ENCODE measurements around the gene XRCC4.

Gene XRCC4

DNA sequence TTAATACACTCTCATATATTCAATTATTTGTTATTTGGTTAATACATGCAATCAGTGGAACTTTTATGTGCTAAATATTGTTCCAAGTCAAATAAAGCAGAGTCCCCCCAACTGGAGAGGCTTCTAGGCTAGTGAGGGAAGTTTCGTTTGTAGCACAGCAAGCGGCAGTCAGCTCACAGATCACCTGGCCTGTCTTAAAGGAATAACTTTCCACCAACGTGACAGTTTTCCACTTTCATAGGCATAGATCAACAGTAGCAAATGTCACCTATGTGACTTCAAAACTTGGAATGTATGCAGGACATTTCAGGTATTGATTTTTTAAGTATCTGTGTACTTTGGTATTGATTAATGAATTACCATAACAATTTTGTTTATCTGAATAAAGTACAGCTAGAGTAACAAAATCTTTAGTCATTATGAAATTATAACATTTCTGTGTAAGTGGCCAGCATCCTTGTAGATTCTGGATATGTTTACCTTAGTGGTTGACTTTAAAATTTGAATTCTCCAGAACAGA lies 264.5 kb downstream of the XRCC4 start:
- H3K4me3 ChIP-seq (ENCODE audit: low read depth, low read length), result no peak overlapping the region
- H3K9me3 ChIP-seq (ENCODE audit: control insufficient read depth, insufficient read depth, low read depth, low read length), result no peaks in the 10 kb centered on the region
- no peaks in the 10 kb centered on the region for H3K4me1 ChIP-seq (ENCODE audit: control insufficient read depth, insufficient read depth, low read length)
- no peak overlapping the region for H3K27ac ChIP-seq (ENCODE audit: extremely low read depth, low read depth, low read length)
- TF ChIP-seq MYNN (tag by site-specific recombination; IDR thresholded peaks at IDR 0.05; ENCODE audit: borderline replicate concordance) (no peak), ZNF510 (tag by site-specific recombination; IDR thresholded peaks at IDR 0.05; ENCODE audit: insufficient replicate concordance) (no peak), BCL11A (tag by site-specific recombination; IDR thresholded peaks at IDR 0.05; ENCODE audit: low read depth) (no peak), ZNF214 (tag by site-specific recombination; IDR thresholded peaks at IDR 0.05; ENCODE audit: borderline replicate concordance) (no peak), ZNF140 (tag by site-specific recombination; IDR thresholded peaks at IDR 0.05) (no peak), ZNF626 (tag by site-specific recombination; IDR thresholded peaks at IDR 0.05) (no peak), ZFP69B (tag by site-specific recombination; IDR thresholded peaks at IDR 0.05) (no peak), ZSCAN23 (tag by site-specific recombination; IDR thresholded peaks at IDR 0.05) (no peak), ZNF707 (tag by site-specific recombination; IDR thresholded peaks at IDR 0.05) (no peak), KLF10 (tag by site-specific recombination; IDR thresholded peaks at IDR 0.05) (no peak), ZNF776 (tag by site-specific recombination; IDR thresholded peaks at IDR 0.05; ENCODE audit: borderline replicate concordance) (no peak), HOXD13 (CRISPR knock-in tag; IDR thresholded peaks at IDR 0.05; ENCODE audit: borderline replicate concordance) (no peak), ZNF133 (tag by site-specific recombination; IDR thresholded peaks at IDR 0.05) (no peak), ZNF391 (tag by site-specific recombination; IDR thresholded peaks at IDR 0.05; ENCODE audit: borderline replicate concordance, low read depth) (no peak)
- TF ChIP-seq, protein P1, sequence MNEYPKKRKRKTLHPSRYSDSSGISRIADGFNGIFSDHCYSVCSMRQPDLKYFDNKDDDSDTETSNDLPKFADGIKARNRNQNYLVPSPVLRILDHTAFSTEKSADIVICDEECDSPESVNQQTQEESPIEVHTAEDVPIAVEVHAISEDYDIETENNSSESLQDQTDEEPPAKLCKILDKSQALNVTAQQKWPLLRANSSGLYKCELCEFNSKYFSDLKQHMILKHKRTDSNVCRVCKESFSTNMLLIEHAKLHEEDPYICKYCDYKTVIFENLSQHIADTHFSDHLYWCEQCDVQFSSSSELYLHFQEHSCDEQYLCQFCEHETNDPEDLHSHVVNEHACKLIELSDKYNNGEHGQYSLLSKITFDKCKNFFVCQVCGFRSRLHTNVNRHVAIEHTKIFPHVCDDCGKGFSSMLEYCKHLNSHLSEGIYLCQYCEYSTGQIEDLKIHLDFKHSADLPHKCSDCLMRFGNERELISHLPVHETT (tag by site-specific recombination; IDR thresholded peaks at IDR 0.05), result no peak
- TF ChIP-seq, protein P2, sequence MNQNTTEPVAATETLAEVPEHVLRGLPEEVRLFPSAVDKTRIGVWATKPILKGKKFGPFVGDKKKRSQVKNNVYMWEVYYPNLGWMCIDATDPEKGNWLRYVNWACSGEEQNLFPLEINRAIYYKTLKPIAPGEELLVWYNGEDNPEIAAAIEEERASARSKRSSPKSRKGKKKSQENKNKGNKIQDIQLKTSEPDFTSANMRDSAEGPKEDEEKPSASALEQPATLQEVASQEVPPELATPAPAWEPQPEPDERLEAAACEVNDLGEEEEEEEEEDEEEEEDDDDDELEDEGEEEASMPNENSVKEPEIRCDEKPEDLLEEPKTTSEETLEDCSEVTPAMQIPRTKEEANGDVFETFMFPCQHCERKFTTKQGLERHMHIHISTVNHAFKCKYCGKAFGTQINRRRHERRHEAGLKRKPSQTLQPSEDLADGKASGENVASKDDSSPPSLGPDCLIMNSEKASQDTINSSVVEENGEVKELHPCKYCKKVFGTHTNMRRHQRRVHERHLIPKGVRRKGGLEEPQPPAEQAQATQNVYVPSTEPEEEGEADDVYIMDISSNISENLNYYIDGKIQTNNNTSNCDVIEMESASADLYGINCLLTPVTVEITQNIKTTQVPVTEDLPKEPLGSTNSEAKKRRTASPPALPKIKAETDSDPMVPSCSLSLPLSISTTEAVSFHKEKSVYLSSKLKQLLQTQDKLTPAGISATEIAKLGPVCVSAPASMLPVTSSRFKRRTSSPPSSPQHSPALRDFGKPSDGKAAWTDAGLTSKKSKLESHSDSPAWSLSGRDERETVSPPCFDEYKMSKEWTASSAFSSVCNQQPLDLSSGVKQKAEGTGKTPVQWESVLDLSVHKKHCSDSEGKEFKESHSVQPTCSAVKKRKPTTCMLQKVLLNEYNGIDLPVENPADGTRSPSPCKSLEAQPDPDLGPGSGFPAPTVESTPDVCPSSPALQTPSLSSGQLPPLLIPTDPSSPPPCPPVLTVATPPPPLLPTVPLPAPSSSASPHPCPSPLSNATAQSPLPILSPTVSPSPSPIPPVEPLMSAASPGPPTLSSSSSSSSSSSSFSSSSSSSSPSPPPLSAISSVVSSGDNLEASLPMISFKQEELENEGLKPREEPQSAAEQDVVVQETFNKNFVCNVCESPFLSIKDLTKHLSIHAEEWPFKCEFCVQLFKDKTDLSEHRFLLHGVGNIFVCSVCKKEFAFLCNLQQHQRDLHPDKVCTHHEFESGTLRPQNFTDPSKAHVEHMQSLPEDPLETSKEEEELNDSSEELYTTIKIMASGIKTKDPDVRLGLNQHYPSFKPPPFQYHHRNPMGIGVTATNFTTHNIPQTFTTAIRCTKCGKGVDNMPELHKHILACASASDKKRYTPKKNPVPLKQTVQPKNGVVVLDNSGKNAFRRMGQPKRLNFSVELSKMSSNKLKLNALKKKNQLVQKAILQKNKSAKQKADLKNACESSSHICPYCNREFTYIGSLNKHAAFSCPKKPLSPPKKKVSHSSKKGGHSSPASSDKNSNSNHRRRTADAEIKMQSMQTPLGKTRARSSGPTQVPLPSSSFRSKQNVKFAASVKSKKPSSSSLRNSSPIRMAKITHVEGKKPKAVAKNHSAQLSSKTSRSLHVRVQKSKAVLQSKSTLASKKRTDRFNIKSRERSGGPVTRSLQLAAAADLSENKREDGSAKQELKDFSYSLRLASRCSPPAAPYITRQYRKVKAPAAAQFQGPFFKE (tag by site-specific recombination; IDR thresholded peaks at IDR 0.05; ENCODE audit: borderline replicate concordance), result no peak
- TF ChIP-seq, protein P3, sequence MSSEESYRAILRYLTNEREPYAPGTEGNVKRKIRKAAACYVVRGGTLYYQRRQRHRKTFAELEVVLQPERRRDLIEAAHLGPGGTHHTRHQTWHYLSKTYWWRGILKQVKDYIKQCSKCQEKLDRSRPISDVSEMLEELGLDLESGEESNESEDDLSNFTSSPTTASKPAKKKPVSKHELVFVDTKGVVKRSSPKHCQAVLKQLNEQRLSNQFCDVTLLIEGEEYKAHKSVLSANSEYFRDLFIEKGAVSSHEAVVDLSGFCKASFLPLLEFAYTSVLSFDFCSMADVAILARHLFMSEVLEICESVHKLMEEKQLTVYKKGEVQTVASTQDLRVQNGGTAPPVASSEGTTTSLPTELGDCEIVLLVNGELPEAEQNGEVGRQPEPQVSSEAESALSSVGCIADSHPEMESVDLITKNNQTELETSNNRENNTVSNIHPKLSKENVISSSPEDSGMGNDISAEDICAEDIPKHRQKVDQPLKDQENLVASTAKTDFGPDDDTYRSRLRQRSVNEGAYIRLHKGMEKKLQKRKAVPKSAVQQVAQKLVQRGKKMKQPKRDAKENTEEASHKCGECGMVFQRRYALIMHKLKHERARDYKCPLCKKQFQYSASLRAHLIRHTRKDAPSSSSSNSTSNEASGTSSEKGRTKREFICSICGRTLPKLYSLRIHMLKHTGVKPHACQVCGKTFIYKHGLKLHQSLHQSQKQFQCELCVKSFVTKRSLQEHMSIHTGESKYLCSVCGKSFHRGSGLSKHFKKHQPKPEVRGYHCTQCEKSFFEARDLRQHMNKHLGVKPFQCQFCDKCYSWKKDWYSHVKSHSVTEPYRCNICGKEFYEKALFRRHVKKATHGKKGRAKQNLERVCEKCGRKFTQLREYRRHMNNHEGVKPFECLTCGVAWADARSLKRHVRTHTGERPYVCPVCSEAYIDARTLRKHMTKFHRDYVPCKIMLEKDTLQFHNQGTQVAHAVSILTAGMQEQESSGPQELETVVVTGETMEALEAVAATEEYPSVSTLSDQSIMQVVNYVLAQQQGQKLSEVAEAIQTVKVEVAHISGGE (tag by site-specific recombination; conservative IDR thresholded peaks at IDR 0.05; ENCODE audit: low read depth), result no peak
- ChIA-PET POLR2A (no interaction called here), CTCF (no interaction called here)
- no peaks in the 10 kb centered on the region for H3K36me3 ChIP-seq (ENCODE audit: control insufficient read depth in 2 of 2, insufficient read depth in 1 of 2, low read length in 2 of 2)
